NB4 (cell line): ENCODE results near the gene SLF2.

ENCODE experiments used
- MYC ChIP-seq: IDR thresholded peaks from 2 replicates; pipeline ENCODE4 v1.6.1; 2011; ENCODE audit warnings: low read depth, low read length
- TF ChIP-seq, protein P1 (sequence below): IDR thresholded peaks from one replicate; pipeline ENCODE4 v1.5.1; 2012; ENCODE audit warnings: low read depth, low read length

- TF ChIP-seq, protein P1, sequence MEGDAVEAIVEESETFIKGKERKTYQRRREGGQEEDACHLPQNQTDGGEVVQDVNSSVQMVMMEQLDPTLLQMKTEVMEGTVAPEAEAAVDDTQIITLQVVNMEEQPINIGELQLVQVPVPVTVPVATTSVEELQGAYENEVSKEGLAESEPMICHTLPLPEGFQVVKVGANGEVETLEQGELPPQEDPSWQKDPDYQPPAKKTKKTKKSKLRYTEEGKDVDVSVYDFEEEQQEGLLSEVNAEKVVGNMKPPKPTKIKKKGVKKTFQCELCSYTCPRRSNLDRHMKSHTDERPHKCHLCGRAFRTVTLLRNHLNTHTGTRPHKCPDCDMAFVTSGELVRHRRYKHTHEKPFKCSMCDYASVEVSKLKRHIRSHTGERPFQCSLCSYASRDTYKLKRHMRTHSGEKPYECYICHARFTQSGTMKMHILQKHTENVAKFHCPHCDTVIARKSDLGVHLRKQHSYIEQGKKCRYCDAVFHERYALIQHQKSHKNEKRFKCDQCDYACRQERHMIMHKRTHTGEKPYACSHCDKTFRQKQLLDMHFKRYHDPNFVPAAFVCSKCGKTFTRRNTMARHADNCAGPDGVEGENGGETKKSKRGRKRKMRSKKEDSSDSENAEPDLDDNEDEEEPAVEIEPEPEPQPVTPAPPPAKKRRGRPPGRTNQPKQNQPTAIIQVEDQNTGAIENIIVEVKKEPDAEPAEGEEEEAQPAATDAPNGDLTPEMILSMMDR, result no peak
- TF ChIP-seq MYC, result no peak
Observed at GRCh38 chr10:100890141-100890672, 22.6 kb upstream of the SLF2 start.
